GM12891 (cell line): Measurements from ENCODE around the gene ATP5PO.
"Not testable (repeated sequence)": the region's sequence is repeated elsewhere in the genome, so short reads cannot be mapped to it uniquely, and the experiment has no call there.

ENCODE experiments used
- DNase-seq: peaks from one replicate; pipeline ENCODE4 v3.0.0; 2011; ENCODE audit warnings: low spot score; ENCODE audit not compliant: insufficient read length
- FAIRE-seq: peaks from 2 replicates; lab custom pipeline; 2011; peaks lifted over from hg19 to GRCh38; lab: Jason Lieb, UNC
- PAX5 ChIP-seq: IDR thresholded peaks from 2 replicates; pipeline ENCODE4 v1.6.1; 2011; ENCODE audit warnings: low read length, moderate library complexity, mild to moderate bottlenecking; ENCODE audit not compliant: insufficient read depth, severe bottlenecking
- POLR2A ChIP-seq: IDR thresholded peaks from 2 replicates; pipeline ENCODE4 v1.6.1; 2011; ENCODE audit warnings: low read depth, low read length, control low read depth
- POLR2AphosphoS5 ChIP-seq: IDR thresholded peaks from 2 replicates; pipeline ENCODE4 v1.6.1; 2011; ENCODE audit warnings: low read depth, low read length, control low read depth
- POU2F2 ChIP-seq: IDR thresholded peaks from 2 replicates; pipeline ENCODE4 v1.6.1; 2011; ENCODE audit warnings: low read depth, mild to moderate bottlenecking, control low read depth, low read length, moderate library complexity
- SPI1 ChIP-seq: IDR thresholded peaks from 2 replicates; pipeline ENCODE4 v1.6.1; 2011; ENCODE audit warnings: low read depth, low read length, control low read depth
- TAF1 ChIP-seq: IDR thresholded peaks from 2 replicates; pipeline ENCODE4 v1.6.1; 2011; ENCODE audit warnings: low read depth, low read length, control low read depth

The ATP5PO gene

DNA sequence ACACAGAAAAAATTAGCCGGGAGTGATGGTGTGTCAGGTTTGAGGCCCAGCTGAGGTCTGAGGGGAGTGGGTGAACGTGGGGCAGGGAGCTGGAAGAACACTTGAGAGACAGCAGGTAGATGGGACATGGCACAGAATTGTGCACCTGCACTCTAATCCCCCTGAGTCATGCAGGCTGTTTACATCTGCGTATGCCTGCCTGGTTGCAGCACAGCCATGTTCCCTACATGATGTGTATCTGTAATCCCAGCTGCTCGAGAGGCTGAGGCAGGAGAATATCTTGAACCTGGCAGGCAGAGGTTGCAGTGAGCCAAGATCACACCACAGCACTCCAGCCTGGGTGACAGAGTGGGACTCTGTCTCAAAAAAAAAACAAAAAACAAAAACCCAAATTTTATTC lies 44.8 kb downstream of the ATP5PO start:
- no peak for FAIRE-seq
- DNase-seq: no peak
- no peak for TF ChIP-seq SPI1
- no peak for TF ChIP-seq POLR2A
- TF ChIP-seq POU2F2: no peak
- no peak for TF ChIP-seq POLR2AphosphoS5
- TF ChIP-seq PAX5: no peak
- TF ChIP-seq TAF1: no peak

DNA sequence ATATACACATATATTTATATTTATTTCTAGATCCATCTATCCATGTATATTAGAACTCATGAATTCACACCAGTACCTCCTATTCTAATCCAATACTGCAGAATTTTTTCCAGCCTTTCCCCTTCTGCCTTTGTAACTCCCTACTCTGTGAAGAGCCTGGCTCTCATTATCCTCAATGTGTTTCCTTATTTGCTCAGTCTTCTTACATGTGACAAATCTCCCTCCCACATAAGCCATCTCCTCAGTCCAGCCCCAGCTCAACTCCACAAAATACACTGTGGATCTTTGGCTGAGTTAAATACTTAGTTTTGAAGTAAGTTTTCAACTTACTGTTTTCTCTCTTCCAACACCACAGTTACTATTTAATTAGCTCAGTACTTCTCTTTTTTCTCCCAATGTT lies 45.7 kb downstream of the ATP5PO start:
- FAIRE-seq: no peak
- DNase-seq: no peak
- TF ChIP-seq POLR2AphosphoS5: no peak

DNA sequence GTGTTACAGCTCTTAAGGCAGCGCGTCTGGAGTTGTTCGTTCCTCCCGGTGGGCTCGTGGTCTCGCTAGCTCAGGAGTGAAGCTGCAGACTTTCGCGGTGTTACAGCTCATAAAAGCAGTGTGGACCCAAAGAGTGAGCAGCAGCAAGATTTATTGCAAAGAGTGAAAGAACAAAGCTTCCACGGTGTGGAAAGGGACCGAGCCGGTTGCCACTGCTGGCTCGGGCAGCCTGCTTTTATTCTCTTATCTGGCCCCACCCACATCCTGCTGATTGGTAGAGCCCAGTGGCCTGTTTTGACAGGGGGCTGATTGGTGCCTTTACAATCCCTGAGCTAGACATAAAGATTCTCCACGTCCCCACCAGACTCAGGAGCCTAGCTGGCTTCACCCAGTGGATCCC lies 47.7 kb downstream of the ATP5PO start:
- not testable (repeated sequence) for FAIRE-seq, DNase-seq

DNA sequence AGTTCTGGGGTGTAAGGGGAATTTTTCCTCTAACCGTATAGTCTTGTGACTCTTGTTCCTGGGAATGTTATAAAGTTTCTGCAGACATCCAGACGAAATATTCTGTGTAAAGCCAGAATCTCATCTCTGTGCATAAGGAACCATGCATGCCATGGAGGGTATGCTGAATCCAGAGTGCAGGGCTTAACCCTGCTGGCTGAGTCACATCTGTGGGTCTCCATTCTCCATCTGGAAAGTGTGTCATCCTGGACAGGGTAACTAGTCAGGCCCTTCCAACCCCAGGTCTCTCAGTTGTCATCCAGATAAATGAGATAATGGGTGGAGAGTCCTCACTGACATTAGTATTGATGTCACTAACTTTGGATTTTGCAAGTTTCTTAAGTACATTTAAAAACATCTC lies 48.8 kb downstream of the ATP5PO start:
- no peak for FAIRE-seq
- no peak for DNase-seq
- no peak for TF ChIP-seq POU2F2

DNA sequence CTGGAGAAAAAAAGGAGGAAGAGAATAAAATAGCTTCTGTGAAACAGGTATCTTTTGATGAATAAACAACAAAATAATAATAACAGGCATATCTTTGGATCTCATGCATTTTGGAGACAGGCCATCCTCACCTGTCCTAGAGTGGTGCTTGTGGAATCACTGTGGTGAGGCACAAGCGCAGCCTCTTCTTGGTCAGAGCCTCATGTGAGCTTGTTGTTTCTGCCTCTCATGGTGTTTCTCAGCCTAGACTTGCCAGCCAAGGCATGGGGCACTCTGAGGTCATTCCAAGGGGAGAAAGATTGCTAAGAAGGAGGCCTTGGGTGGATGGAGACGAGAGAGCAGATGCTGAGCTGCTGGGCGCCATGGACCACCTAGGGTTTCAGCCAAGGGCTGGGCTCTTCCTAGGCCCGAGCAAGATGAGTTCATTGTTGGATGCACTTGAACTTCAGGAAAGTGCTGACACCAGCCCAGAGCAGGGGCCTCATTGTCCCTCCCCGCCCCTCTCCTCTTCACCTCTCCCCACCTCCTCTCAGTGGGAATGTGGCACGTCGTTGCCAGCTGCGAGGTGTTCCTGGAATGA lies 49.5 kb downstream of the ATP5PO start:
- FAIRE-seq: no peak
- TF ChIP-seq POLR2A (no peak), SPI1 (no peak), POLR2AphosphoS5 (no peak), TAF1 (no peak), POU2F2 (no peak), PAX5 (no peak)
- no peak for DNase-seq

DNA sequence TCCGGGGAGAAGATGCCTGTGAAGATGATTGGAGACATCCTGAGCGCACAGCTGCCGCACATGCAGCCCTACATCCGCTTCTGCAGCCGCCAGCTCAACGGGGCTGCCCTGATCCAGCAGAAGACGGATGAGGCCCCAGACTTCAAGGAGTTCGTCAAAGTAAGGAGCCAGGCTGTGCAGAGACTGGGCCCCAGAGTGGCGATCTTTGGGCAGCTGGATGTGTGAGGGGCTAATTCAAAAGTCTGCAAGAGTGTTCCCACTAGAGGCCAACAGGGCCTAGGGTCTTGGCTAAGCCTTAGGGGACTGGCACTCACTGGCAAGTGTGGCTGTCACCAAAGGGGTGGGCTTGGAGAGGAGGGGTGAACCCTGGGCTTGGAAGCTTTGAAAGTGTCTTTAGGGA lies 50.4 kb downstream of the ATP5PO start:
- DNase-seq: no peak
- TF ChIP-seq PAX5 (no peak), POLR2AphosphoS5 (no peak), TAF1 (no peak), POLR2A (no peak), SPI1 (no peak), POU2F2 (no peak)
- FAIRE-seq: no peak

DNA sequence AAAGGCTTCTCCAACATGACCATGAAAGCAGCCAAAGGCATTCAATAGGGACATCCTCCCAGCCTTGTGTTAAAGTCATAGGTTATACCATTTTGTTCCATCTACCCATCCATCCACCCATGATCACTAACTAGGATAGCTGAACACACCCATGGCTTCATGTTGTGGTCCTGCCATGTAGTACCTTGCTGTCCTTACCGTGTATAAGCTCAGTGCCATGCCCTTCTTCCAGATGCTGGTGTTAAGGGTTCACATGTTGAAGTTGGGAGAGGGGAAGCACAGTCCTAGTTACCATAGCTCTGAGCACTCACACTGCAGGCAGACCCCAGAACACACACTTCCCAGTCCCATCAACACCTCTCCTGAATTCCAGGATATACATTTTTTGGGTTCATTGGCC lies 51.5 kb downstream of the ATP5PO start:
- DNase-seq (no peak), FAIRE-seq (no peak)
- TF ChIP-seq TAF1 (no peak), POU2F2 (no peak), PAX5 (no peak), POLR2A (no peak), POLR2AphosphoS5 (no peak), SPI1 (no peak)

DNA sequence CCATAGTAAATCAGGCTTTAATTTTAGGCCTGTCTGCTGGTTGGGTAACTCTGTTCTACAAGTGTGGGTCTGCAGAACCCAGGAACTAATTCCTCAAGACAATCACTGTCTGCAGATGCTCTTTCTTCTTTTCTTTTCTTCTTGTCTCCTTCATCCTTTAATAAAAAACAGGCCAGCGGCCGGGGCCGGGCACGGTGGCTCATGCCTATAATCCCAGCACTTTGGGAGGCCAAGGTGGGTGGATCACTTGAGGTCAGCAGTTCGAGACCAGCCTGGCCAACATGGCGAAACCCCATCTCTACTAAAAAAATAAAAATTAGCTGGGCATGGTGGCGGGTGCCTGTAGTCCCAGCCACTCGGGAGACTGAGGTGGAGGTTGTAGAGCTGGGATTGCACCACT lies 52.4 kb downstream of the ATP5PO start:
- FAIRE-seq, DNase-seq: not testable (repeated sequence)

DNA sequence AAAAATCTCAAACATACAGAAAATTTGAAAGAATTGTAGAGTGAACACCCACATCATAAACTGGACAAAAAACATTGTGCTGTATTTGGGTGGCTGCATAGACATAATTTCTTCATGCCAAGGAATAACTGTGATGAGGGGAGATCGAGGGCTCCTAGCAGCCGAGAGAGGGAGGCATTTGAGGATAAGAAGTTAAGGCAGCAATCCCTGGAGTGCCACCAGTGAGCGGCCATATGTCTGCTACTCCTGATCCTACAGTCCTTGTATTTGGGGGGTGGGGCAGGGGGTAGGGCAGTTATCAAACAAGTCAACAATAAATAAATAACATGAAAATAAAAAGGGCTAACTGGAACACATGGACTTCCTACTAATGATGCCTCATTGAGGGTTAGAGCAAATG lies 54.5 kb downstream of the ATP5PO start:
- DNase-seq: no peak
- no peak for FAIRE-seq
- TF ChIP-seq POU2F2 (no peak), POLR2A (no peak), POLR2AphosphoS5 (no peak), SPI1 (no peak), PAX5 (no peak), TAF1 (no peak)

DNA sequence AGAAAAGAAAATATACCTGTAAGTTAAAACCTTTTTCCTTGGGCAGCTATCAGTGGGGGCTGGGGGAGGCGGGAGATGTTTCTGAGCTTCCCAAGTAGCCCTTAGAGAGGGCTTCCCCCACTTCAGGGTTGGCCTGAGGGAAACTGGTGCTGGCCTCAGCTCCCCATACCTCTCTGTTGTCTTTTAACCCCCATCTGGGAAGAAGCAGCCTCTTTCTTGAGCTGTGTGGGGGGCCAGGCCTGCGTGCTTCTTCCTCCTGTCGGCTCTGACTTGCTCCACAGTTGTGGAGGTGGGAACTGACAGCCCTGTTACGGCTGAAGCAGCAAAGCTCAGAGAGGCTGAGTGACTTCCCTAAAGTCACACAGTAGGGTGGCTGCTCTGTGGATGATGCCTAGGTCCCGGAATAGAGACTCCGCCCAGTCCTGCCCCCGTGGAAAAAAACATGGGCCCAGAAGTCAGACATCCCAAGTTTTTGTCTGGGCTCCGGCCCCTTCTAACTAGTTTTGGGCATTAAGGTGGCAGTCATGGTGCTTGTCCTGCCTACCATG lies 55.2 kb downstream of the ATP5PO start:
- no peak for TF ChIP-seq POLR2A
- no peak for TF ChIP-seq SPI1
- no peak for FAIRE-seq
- DNase-seq: no peak

DNA sequence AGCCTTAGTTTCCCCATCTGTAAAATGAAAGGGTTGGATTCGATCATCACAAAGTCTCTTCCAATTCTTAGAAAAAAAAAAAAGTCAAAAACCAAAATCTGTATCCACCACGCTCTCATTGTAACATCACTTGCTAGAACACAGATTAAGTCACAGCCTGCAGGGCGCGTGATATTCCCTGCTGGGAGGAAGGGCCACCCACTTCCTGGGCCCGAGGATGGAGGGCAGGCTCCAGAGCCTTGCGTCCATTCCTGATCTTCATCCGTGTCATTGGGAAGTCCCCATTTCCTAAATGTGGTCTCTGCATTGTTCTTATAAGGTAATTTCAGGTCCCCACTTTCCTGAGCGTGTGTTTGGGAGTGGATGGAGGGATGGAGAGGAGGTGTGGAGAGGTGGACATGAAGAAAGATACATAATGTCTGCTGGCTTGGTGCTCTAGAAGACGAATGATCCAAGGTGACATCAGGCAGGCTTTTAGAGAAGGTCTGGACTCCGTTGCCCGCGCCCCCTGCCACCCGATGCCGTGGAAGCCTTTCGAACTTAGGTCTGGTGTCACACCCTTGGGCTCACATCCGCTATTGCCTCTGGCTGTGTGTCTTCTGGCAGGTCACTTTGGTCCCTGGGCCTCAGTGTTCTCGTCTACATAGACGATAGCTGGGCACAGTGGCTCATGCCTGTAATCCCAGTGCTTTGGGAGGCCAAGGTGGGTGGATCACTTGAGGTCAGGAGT lies 56.1 kb downstream of the ATP5PO start:
- FAIRE-seq (no peak), DNase-seq (no peak)
- TF ChIP-seq POLR2A (no peak), POU2F2 (no peak), PAX5 (no peak), SPI1 (no peak), POLR2AphosphoS5 (no peak)
